Ramos (cell line): ENCODE results near the gene SLU7.

ENCODE experiments used
- in situ Hi-C: fragments of 300-500 bp; cut with MboI; formaldehyde crosslinking; loops from one replicate; pipeline ENCODE4 v1.14.3; 2022; ENCODE audit warnings: low sequenced_read_pairs; ENCODE audit not compliant: unreplicated experiment

The SLU7 gene

GRCh38 chr5:160451281-160451680, 32.4 kb upstream of the SLU7 start:
- in situ Hi-C loops = no loop called here

DNA sequence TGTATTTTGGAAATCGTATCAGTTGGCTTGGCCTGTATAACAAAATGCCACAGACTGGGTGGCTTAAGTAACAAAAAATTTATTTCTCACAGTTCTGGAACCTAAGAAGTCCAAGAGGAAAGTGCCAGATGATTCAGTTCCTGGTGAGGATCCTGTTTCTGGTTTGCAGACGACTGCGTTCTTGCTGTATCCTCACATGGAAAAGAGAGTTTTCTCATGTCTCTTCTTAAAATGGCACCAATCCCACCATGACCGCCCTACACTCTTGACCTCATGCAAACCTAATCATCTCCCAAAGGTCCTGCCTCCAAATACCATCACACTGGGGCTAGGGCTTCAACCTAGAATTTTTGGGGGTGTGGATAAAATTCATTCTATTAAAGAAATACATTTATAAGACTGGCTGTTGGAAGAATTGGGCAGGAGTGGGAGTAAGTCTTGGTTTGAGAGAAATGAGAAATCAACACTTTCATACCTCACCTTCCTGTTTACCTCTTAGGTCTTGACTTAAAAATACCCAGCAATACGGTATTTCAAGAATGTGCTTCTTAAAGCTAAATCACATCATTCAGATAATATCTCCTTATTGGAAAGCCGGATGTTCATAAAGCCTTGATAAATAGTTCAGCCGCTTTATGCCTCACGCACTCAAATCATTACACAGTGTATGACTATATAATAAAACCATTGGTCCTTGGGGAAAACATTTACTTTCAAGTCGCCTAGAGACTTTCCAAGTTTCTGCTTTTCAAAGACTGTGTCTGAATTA, 31.5 kb upstream of the SLU7 start:
- in situ Hi-C loops = no loop called here

DNA sequence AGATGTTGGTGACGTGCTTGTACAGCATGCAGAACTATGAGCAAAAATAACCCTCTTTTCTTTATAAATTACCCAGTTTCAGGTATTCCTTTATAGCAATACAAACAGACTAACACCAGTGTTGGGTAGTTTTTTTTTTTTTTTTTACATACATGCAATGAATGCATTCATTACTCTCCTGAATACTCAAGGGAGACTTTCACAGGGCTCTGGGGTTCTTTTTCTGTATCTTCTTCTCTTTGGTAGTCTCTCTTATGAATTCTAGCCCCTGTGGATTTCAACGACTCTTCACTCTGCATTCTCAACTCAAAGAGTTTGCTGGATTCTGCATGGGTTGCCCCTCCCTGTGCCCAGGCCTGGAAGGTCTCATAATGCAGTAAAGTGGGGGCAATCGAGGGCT, 30.6 kb upstream of the SLU7 start:
- in situ Hi-C loops = loop anchor here (25.0 kb wide), 1 partner anchor 688 kb away; no protein-coding TSS in a partner anchor

DNA sequence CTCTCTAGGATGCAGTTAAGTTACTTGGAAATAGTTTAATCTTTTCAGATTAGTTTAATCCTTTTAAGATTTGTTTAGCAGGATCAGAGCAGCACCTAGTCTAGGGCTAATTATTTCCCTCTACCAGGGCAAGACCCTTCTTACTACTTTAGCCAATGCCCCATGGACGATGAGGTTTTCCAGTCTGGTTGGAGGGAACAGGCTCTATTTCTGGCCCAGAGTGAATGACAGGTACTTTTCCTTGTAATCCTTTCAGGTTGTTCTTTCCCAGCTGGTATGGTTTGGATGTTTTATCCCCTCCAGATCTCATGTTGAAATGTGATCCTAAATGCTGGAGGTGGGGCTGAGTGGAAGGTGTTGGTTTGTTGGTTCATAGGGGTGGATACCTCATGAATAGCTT, 30.0 kb upstream of the SLU7 start:
- in situ Hi-C loops = loop anchor here (25.0 kb wide), 1 partner anchor 688 kb away; no protein-coding TSS in a partner anchor

DNA sequence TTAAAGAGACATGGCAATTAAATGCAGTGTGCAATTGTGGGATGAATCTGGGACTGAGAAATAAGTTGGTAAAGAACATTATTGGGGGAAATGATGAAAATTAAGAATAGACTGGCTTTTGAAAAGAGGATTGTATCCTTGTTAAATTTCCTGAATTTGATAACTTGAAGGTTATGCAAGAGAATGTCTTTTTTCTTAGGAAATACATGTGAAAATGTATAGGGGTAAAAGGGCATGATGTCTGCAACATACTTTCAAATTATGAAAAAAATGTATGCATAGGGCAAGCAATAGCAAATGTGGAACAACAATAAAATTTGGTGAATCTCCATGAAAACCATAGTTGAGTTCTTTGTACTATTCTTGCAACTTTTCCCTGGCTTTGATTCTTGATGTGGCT, 26.9 kb upstream of the SLU7 start:
- in situ Hi-C loops = loop anchor here (25.0 kb wide), 1 partner anchor 692 kb away; no protein-coding TSS in a partner anchor

DNA sequence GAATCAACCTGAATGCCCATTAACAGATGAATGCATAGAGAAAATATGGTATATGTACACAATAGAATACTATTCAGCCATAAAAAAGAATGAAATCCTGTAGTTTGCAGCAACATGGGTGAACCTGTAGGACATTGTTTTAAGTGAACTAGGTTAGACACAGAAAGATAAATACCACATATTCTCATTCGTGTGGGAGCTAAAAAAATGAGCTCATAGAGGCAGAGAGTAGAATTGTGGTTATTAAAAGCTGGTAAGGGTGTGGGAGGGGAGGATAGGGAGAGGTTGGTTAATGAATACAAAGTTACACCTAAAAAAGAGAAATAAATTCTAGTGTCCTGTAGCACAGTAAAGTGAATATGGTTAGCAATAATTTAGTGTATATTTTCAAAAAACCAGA, 26.3 kb upstream of the SLU7 start:
- in situ Hi-C loops = loop anchor here (25.0 kb wide), 1 partner anchor 692 kb away; no protein-coding TSS in a partner anchor

DNA sequence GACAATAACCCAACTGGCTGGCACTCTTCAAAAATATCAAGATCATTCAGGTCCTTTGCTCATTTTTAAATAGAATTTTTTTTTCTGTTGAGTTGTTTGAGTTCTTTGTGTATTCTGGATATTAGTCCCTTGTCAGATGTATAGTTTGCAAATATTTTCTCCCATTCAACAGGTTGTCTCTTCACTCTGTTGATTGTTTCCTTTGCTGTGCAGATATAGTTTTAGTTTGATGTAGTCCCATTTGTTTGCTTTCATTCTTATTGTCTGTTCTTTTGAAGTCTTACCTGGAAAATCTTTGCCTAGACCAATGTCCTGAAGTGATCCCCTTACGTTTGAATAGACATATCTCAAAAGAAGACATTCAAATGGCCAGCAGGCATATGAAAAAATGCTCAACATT, 25.5 kb upstream of the SLU7 start:
- in situ Hi-C loops = loop anchor here (25.0 kb wide), 1 partner anchor 693 kb away; no protein-coding TSS in a partner anchor

DNA sequence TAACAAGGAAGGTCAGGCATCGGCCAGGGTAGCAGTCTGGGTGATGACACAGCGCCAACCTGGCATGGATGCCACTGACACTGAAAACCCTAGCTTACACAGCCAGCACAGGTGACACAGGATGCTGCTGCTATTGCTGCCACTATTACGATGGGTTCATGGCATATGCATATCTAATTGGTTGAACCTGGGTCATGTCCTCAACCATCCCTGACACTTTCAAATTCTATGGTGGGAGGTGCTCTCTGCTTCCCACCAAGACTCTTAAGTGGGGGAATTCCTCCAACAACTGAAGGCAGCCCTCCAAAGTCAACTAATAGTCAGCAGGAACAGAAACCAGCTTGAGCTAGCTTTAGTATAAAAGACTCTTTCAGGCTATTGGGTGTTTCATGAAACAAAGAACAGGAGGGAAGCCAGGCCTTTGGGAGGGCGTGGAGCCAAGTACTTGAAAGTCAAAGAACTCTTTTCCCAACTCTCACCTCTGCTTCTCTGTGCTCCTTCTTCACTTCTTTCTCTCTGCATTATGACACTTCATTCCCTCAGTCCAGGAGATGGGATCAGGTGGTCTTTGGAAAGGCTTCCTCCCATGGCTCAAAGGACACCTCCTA, 24.0 kb upstream of the SLU7 start:
- in situ Hi-C loops = loop anchor here (25.0 kb wide), 1 partner anchor 694 kb away; no protein-coding TSS in a partner anchor

GRCh38 chr5:160441311-160441781, 22.5 kb upstream of the SLU7 start:
- in situ Hi-C loops = loop anchor here (25.0 kb wide), 1 partner anchor 696 kb away; no protein-coding TSS in a partner anchor

GRCh38 chr5:160439205-160439600, 20.3 kb upstream of the SLU7 start:
- in situ Hi-C loops = loop anchor here (25.0 kb wide), 1 partner anchor 698 kb away; no protein-coding TSS in a partner anchor

DNA sequence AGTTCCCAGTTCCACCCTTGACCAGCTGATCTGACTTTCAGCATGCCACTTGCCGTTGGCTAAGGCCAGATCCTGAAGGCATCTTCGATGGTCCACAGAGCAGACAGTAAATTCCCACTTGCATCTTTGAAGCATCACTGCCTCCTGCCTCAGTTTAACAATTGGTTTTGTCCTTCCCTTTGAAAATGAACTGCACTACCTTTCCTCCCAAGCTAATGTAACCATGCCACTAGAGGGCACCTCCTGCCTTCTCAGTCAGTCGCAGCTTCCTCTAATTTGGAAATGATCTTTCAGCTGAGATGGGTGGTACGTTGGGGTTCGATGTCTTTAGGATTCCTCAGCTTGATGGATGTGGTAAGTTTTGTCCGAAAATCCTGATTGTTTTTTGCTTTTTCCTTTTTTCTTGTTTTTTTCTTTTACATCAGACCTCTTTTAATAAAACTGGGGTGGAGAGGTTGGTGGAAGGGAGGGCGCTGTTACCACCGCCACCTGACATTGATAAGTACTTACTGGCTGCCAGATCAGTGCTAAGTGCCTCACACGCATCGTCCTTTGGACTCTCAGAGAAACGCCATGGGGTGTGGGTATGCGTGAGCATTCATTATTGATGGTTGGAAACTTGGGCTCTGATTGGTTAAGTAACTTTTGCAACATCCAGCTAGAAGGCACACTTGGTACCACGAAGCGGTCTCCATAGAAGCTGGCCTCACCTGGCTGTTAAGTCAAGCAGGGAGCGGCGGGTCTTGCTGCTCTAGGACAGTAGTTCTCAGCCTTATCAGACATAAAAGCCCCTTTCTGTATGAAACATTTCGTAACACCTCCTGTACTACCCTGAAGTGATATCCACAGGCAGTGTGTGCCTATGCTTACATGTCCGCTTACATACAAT, 19.7 kb upstream of the SLU7 start:
- in situ Hi-C loops = loop anchor here (25.0 kb wide), 1 partner anchor 699 kb away; no protein-coding TSS in a partner anchor

GRCh38 chr5:160437271-160437670, 18.4 kb upstream of the SLU7 start:
- in situ Hi-C loops = loop anchor here (25.0 kb wide), 1 partner anchor 700 kb away; no protein-coding TSS in a partner anchor

DNA sequence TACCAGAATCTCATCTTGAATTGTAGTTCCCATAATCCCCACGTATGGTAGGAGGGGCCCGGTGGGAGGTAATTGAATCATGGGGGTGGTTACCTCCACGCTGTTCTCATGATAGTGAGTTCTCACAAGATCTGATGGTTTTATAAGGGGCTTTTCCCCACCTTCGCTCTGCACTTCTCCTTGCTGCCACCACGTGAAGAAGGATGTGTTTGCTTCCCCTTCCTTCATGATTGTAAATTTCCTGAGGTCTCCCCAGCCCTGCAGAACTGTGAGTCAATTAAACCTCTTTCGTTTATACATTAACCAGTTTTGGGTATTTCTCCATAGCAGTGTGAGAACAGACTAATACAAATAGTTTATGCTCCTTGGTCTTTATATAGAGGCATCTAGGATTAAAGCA, 17.8 kb upstream of the SLU7 start:
- in situ Hi-C loops = loop anchor here (25.0 kb wide), 1 partner anchor 701 kb away; no protein-coding TSS in a partner anchor

- in situ Hi-C loops = loop anchor here (25.0 kb wide), 1 partner anchor 701 kb away; no protein-coding TSS in a partner anchor
Measured at GRCh38 chr5:160436017-160436416, 17.1 kb upstream of the SLU7 start.

DNA sequence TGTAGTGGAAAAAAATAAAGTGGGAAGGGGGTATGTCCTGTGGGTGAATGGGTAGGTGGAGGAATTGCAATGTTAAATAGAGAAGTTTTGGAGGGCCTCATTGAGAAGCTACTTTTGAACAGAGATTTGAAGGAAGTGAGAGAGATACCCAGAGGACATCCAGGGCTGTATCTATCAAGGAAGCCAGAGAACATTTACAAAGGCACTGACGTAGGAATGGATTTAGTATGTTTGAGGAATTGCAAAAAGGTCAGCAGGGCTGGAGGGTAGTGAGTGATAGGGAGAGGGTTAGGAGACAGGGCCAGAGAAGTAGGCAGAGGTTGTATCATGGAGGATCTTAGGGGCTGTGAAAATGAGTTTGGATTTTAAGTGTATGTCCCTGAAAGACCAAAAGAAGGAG, 16.7 kb upstream of the SLU7 start:
- in situ Hi-C loops = loop anchor here (25.0 kb wide), 1 partner anchor 702 kb away; no protein-coding TSS in a partner anchor

DNA sequence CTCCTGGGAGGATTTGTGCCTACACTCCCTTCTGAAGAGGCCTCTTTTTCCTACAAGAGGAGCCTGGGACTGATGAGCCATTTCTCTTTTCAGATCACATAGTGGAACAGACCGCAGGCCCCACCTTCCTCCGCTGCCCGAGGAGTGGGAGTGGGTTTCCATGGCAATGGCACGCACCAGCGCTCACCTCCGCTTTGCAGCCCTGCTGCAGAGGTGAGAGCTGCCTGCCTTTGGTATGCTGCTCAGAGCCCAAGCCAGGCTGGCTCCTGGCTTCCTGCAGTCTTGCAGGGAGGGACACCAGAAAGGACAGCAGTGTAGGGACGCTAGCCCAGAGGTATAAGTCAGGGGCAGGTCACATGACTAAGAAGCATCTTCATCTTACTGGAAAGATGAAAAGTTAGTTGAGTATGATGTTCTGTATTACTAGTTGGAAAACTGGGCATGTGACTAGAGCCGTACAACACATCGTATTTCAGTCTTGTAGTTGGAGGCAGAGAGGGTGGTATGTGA, 15.2 kb upstream of the SLU7 start:
- in situ Hi-C loops = loop anchor here (25.0 kb wide), 1 partner anchor 703 kb away; no protein-coding TSS in a partner anchor

GRCh38 chr5:160432787-160433186, 13.9 kb upstream of the SLU7 start:
- in situ Hi-C loops = loop anchor here (25.0 kb wide), 1 partner anchor 705 kb away; no protein-coding TSS in a partner anchor

DNA sequence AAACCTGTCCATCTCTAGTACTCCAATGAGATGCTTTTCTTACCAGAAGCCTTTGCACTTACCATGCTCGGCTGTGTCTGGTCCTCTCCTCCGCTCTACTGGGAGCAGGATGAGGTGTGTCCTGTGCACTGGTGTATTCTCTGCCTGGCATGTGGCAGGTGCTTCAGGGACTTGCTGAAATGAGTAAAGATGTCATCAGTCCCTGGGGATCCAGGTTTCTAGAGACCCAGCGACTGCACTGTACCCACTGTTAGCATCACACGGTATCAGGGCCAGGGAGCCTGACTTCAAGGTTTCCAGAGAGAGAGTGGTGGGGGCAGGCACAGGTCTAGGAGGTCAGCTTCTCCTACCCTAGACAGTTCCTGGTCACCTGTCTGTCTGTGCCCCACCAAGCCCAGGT, 13.3 kb upstream of the SLU7 start:
- in situ Hi-C loops = loop anchor here (25.0 kb wide), 1 partner anchor 705 kb away; no protein-coding TSS in a partner anchor

GRCh38 chr5:160427607-160428006, 8.7 kb upstream of the SLU7 start:
- in situ Hi-C loops = loop anchor here (25.0 kb wide), 1 partner anchor 710 kb away; no protein-coding TSS in a partner anchor
